Ishikawa (cell line): ENCODE results near the gene SNCAIP.

Experiments used
- CEBPB ChIP-seq: IDR thresholded peaks from 2 replicates; pipeline ENCODE4 v1.6.1; 2012
- CREB1 ChIP-seq: IDR thresholded peaks from 2 replicates; pipeline ENCODE4 v1.6.1; 2012; ENCODE audit warnings: low read depth
- EGR1 ChIP-seq: IDR thresholded peaks from 2 replicates; pipeline ENCODE4 v1.6.1; 2012
- EP300 ChIP-seq: IDR thresholded peaks from 2 replicates; pipeline ENCODE4 v1.6.1; 2012; ENCODE audit warnings: borderline replicate concordance
- FOXM1 ChIP-seq: IDR thresholded peaks from 2 replicates; pipeline ENCODE4 v1.6.1; 2012; ENCODE audit warnings: low read depth, borderline replicate concordance
- MAX ChIP-seq: IDR thresholded peaks from 2 replicates; pipeline ENCODE4 v1.6.1; 2012
- NFIC ChIP-seq: IDR thresholded peaks from 2 replicates; pipeline ENCODE4 v1.6.1; 2012
- RAD21 ChIP-seq: IDR thresholded peaks from 2 replicates; pipeline ENCODE4 v1.6.1; 2012; ENCODE audit warnings: low read depth
- TAF1 ChIP-seq: IDR thresholded peaks from 2 replicates; pipeline ENCODE4 v1.6.1; 2012; ENCODE audit warnings: low read depth, mild to moderate bottlenecking
- TCF12 ChIP-seq: IDR thresholded peaks from 2 replicates; pipeline ENCODE4 v1.6.1; 2012; ENCODE audit warnings: low read depth
- TEAD4 ChIP-seq: IDR thresholded peaks from 2 replicates; pipeline ENCODE4 v1.6.1; 2012
- USF1 ChIP-seq: IDR thresholded peaks from 2 replicates; pipeline ENCODE4 v1.6.1; 2012
- YY1 ChIP-seq: IDR thresholded peaks from 2 replicates; pipeline ENCODE4 v1.6.1; 2012; ENCODE audit warnings: low read depth
- ZBTB7A ChIP-seq: IDR thresholded peaks from 2 replicates; pipeline ENCODE4 v1.6.1; 2012; ENCODE audit warnings: low read depth
- TF ChIP-seq, protein P1 (sequence below): IDR thresholded peaks from 2 replicates; pipeline ENCODE4 v1.6.1; 2012; ENCODE audit warnings: low read depth, mild to moderate bottlenecking

SNCAIP gene

DNA sequence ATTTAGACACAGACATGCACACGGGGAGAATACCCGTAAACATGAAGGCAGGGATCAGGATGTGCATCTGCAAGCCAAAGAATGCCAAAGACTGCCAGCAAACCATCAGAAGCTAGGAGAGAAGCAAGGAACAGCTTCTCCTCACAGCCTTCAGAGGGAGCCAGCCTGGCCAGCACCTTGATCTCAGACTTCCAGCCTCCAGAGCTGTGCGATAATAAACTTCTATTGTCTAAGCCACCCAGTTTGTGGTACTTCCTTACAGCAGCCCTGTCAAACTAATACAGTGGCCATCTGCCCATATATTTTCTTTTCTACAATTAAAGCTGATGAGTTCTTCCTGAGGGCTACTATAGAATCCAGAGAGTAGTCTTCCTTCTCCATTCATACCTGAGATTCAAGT lies 135.0 kb downstream of the SNCAIP start:
- TF ChIP-seq YY1 = no peak
- no peak for TF ChIP-seq TCF12
- TF ChIP-seq, protein P1, sequence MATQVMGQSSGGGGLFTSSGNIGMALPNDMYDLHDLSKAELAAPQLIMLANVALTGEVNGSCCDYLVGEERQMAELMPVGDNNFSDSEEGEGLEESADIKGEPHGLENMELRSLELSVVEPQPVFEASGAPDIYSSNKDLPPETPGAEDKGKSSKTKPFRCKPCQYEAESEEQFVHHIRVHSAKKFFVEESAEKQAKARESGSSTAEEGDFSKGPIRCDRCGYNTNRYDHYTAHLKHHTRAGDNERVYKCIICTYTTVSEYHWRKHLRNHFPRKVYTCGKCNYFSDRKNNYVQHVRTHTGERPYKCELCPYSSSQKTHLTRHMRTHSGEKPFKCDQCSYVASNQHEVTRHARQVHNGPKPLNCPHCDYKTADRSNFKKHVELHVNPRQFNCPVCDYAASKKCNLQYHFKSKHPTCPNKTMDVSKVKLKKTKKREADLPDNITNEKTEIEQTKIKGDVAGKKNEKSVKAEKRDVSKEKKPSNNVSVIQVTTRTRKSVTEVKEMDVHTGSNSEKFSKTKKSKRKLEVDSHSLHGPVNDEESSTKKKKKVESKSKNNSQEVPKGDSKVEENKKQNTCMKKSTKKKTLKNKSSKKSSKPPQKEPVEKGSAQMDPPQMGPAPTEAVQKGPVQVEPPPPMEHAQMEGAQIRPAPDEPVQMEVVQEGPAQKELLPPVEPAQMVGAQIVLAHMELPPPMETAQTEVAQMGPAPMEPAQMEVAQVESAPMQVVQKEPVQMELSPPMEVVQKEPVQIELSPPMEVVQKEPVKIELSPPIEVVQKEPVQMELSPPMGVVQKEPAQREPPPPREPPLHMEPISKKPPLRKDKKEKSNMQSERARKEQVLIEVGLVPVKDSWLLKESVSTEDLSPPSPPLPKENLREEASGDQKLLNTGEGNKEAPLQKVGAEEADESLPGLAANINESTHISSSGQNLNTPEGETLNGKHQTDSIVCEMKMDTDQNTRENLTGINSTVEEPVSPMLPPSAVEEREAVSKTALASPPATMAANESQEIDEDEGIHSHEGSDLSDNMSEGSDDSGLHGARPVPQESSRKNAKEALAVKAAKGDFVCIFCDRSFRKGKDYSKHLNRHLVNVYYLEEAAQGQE = no peak
- TF ChIP-seq CEBPB = no peak
- TF ChIP-seq EP300 = no peak
- TF ChIP-seq MAX = no peak
- TF ChIP-seq RAD21 = no peak
- TF ChIP-seq NFIC = no peak
- TF ChIP-seq EGR1 = no peak

DNA sequence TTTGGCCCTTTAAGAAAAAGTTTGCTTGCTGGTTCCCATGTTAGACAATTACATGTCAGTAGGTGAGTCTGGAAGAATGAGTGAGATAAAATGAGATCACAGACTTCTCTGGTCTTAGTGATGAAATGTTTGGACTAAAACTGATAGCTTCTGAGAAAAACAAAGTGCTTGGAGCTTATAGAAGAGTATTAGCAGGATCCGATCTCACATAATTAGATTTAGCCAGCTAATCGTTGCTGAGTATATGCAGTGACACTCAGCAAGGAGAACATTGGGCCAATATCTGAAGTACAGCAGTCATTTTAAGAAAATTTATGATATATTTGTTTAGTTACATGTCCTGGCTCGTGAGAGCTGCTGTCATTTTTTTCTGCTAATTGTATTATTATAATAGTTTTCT lies 135.8 kb downstream of the SNCAIP start:
- no peak for TF ChIP-seq YY1
- no peak for TF ChIP-seq RAD21
- no peak for TF ChIP-seq CREB1
- TF ChIP-seq, protein P1 = no peak
- TF ChIP-seq TAF1 = no peak
- no peak for TF ChIP-seq TEAD4

DNA sequence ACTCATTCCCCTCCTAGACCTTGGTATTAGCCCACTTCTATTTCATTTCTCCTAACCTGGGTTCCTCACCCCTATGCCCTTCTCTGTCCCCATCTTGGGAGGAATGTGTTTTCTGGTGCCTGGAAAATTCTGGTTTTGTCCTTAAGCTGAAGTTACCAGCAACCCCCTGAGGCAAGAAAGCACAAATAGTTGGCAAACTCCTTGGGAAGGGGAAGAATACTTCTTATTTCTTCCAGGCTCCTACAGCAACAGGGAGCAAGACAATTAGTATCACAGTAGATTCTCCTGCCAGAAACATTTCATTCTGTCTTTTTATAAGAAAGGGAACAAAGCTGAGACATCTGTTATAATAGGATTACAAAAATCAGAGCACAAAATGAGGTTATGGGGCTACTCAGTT lies 142.5 kb downstream of the SNCAIP start:
- TF ChIP-seq TEAD4 = no peak
- no peak for TF ChIP-seq CEBPB
- TF ChIP-seq TCF12 = no peak
- TF ChIP-seq TAF1 = no peak
- TF ChIP-seq, protein P1 = no peak
- no peak for TF ChIP-seq YY1
- TF ChIP-seq USF1 = no peak
- TF ChIP-seq EP300 = no peak
- TF ChIP-seq MAX = no peak
- TF ChIP-seq EGR1 = no peak
- TF ChIP-seq ZBTB7A = no peak
- no peak for TF ChIP-seq CREB1
- no peak for TF ChIP-seq RAD21
- no peak for TF ChIP-seq FOXM1
- TF ChIP-seq NFIC = no peak

- TF ChIP-seq TAF1 (no peak), YY1 (no peak)
Observed at GRCh38 chr5:122455939-122456338, 143.9 kb downstream of the SNCAIP start.

- no peak for TF ChIP-seq EGR1
Observed at GRCh38 chr5:122457178-122457826, 145.3 kb downstream of the SNCAIP start.

GRCh38 chr5:122458278-122458872 lies 146.3 kb downstream of the SNCAIP start:
- peak; percentile 65 for TF ChIP-seq RAD21
- TF ChIP-seq, protein P1 = no peak
- TF ChIP-seq YY1 = no peak
